T-helper 1 cell treated with Interleukin-12 subunit alpha and Interleukin-12 subunit beta and Interleukin-4 antibody, amounts not matched to agents 30 μg/mL and 1 μg/mL, for 36 hours (primary cell): Measurements from ENCODE around the gene INSYN2B.

ENCODE experiments used
- H3K27ac Mint-ChIP-seq: one replicate; pipeline ENCODE4 v1.8.0; 2021; ENCODE audit warnings: mild to moderate bottlenecking, mixed read lengths
- H3K27me3 Mint-ChIP-seq: one replicate; pipeline ENCODE4 v1.8.0; 2021; ENCODE audit warnings: low read depth, mixed read lengths
- H3K36me3 Mint-ChIP-seq: one replicate; pipeline ENCODE4 v1.8.0; 2021; ENCODE audit warnings: low read depth, mixed read lengths
- H3K4me1 Mint-ChIP-seq: one replicate; pipeline ENCODE4 v1.8.0; 2021; ENCODE audit warnings: low read depth, mixed read lengths
- H3K4me3 Mint-ChIP-seq: one replicate; pipeline ENCODE4 v1.8.0; 2021; ENCODE audit warnings: mild to moderate bottlenecking, moderate library complexity, mixed read lengths
- H3K9me3 Mint-ChIP-seq: one replicate; pipeline ENCODE4 v1.8.0; 2021; ENCODE audit warnings: mixed read lengths

INSYN2B gene

DNA sequence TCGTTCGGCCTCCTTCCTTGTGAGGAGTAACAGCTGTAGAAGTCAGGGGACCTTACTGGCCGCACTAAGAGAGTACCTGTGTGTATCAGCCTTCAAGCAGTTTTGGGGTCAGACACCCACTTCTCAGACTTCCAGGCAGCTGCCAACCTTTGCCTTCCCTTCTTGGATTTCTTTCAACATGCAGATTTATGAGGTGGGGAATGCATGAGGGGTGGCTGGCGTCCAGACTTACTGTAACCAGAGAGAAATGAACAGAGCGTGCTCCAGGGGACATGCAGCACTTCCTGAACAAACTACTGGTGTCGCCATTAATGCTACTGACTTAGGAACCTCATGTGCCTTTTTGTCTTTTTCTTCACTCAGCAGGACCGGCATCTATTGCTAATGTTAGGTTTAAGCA lies 46.7 kb downstream of the INSYN2B start:
- Mint-ChIP-seq H3K4me1 (peaks cover 17% of the 10 kb centered on the region), H3K4me3 (no peak overlapping the region), H3K9me3 (no peaks in the 10 kb centered on the region), H3K27ac (no peak overlapping the region), H3K36me3 (peaks cover 21% of the 10 kb centered on the region), H3K27me3 (no peaks in the 10 kb centered on the region)

DNA sequence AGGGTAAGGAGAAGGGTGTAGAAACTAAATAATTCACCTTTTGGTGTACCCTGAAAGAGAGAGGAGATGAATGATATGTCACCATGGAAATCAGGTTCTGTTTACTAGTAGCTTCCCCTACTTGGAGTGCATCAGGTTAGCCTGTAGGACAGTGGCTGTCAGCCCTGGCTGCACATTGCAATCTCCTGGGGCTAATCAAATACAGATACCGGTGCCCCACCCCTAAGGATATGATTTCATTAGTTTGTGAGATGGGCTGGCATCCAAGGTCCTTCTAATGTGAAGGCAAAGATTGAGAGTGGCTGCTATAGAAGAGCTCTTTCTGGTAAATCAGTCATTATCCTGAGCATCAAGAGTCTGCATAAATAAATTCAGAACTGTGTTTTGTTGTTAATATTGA lies 47.2 kb downstream of the INSYN2B start:
- no peak overlapping the region for H3K4me3 Mint-ChIP-seq
- H3K36me3 Mint-ChIP-seq, result peaks cover 21% of the 10 kb centered on the region
- H3K27me3 Mint-ChIP-seq, result no peaks in the 10 kb centered on the region
- H3K4me1 Mint-ChIP-seq, result peaks cover 17% of the 10 kb centered on the region
- H3K9me3 Mint-ChIP-seq, result no peaks in the 10 kb centered on the region
- no peak overlapping the region for H3K27ac Mint-ChIP-seq

DNA sequence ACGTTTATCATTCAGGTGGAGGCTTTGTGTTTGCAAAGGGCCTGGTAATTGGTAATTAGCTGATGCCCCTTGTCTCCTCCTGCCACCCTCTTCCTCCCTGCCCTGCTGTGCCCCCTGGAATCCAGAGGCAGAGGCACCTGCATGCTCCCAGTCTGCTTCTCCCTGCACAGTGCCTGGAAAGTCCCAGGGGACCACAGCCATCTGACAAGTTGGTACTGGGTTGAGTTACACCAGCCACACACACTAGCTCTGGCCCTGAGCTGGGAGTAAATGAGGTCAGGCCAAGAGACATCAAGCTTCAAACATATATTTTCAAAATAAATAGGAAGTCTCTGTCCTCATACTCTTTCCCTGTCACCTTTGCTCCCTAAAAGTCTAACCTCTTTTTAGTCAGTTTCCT lies 56.3 kb downstream of the INSYN2B start:
- Mint-ChIP-seq H3K27me3 (no peaks in the 10 kb centered on the region), H3K4me3 (no peak overlapping the region), H3K4me1 (peaks cover 18% of the 10 kb centered on the region), H3K9me3 (no peaks in the 10 kb centered on the region), H3K27ac (no peak overlapping the region), H3K36me3 (no peaks in the 10 kb centered on the region)

DNA sequence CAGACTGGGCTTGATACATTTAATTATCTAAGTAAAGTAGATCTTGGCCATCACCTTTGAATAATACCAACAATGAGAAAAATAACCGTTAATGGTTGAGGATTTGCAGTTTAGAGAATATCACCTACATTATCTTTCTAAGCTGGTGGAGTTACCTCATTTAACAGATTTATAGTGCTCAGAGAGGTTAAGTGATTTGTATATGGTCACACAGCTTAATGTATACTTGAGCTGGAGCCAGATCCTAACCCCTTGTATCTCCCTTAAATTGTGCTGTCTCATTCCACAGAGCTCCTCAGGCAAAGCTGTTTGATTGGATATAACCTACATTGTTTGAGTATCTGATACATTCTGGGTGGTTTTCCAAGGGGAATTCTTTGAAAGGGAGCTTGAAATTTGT lies 57.8 kb downstream of the INSYN2B start:
- H3K4me1 Mint-ChIP-seq, result peaks cover 20% of the 10 kb centered on the region
- H3K27me3 Mint-ChIP-seq, result no peaks in the 10 kb centered on the region
- H3K4me3 Mint-ChIP-seq, result no peak overlapping the region
- no peaks in the 10 kb centered on the region for H3K9me3 Mint-ChIP-seq
- peaks cover under 1% of the 10 kb centered on the region for H3K36me3 Mint-ChIP-seq
- H3K27ac Mint-ChIP-seq, result no peak overlapping the region

DNA sequence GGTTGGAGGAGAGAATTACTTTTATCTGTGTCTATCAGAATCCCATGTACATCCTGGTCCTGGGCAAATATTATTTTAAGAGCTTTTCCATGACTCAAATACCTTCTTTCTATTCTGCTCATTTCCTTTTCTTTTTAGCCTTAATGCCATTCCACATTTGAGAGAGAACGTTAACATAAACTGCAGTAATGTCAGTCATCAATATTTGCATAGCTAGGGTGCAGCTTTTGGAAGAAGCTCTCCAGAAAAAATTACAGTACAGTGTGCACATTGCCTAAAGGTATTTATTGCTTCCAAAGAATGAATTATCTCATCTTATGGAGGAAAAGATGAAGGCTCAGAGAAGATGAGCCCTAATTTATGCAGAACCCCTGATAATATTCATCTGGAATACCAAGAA lies 58.3 kb downstream of the INSYN2B start:
- Mint-ChIP-seq H3K4me3 (no peak overlapping the region), H3K9me3 (no peaks in the 10 kb centered on the region), H3K27ac (no peak overlapping the region), H3K27me3 (no peaks in the 10 kb centered on the region), H3K36me3 (peaks cover 3% of the 10 kb centered on the region), H3K4me1 (peaks cover 22% of the 10 kb centered on the region)

DNA sequence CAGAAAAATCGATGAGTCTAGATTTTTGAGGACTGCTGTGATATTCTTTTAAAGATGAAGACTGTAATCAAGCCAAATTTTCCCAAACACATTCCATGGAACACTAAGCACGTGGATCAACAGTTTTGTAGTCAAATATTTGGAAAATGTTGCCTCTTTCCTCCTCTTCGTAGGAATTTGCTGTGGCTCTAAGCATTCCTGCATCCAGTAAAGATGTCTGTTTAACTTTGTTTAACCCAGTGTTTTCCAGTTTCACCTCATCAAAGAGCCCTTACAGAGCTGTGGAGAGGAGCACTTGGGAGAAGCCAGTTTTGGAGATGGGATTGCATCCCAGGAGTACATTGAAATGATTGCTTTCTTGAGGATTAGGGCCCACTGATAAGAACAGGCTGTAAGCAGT lies 58.9 kb downstream of the INSYN2B start:
- Mint-ChIP-seq H3K27ac (no peak overlapping the region), H3K9me3 (no peaks in the 10 kb centered on the region), H3K36me3 (peaks cover 3% of the 10 kb centered on the region), H3K4me1 (peaks cover 22% of the 10 kb centered on the region), H3K27me3 (no peaks in the 10 kb centered on the region), H3K4me3 (no peak overlapping the region)

DNA sequence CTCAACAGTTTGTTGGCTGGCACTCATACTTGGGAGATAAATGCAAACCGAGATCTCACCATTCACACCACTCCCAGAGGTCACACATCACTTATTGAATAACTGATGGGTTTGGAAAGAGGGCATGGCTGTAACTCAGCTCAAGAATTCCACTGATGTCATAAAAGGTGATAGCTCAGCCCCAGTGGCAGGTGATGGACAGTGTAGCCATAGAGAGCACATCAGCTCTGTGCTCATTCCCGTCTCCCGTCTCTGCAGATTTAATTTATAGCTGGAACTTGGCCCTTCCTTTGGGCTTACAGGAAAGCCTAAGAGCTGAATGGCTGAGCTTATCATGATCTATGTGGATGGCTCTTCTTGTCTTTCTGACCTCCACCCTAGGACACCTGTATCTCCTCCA lies 59.8 kb downstream of the INSYN2B start:
- Mint-ChIP-seq H3K4me1 (peaks cover 20% of the 10 kb centered on the region), H3K9me3 (no peaks in the 10 kb centered on the region), H3K27me3 (no peaks in the 10 kb centered on the region), H3K4me3 (no peak overlapping the region), H3K27ac (no peak overlapping the region), H3K36me3 (peaks cover 4% of the 10 kb centered on the region)

DNA sequence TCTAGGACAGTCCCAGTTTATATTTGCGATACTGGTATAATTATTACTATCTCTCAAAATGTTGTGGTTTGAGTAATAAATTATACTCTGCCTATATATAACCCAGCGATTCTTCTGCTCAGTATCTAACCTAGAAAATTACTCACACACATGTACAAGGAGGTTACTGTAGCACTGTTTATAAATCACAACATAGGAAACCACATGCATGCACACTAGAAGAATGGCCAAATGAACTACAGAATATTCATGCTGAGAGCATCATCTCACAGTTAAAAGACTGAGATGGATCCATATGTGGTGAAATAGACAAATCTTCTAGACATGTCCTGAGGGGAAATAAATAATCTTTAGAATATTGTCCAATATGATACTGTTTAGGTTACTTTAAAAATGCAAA lies 62.1 kb downstream of the INSYN2B start:
- Mint-ChIP-seq H3K4me1 (peaks cover 8% of the 10 kb centered on the region), H3K36me3 (peaks cover 8% of the 10 kb centered on the region)

DNA sequence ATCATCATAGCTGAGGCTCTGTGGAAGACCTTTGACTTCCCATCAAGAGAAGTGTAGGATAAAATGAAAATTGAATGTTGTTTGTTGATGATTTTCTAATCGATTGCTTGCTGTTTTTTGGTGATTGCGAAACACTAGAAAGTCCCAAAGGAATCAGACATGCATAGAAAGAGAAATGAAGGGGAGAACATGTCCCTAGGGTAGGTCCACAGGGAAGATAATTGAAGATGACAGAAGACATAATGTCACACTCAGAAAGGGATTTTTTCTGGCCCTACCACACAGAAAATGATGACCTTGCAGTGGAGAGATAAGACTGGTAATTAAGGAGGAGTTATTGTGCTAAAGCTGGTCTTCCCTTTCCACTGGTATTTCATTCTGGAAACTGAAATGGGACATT lies 62.8 kb downstream of the INSYN2B start:
- Mint-ChIP-seq H3K27me3 (no peaks in the 10 kb centered on the region), H3K27ac (no peak overlapping the region), H3K4me3 (no peak overlapping the region), H3K4me1 (peaks cover 9% of the 10 kb centered on the region), H3K9me3 (no peaks in the 10 kb centered on the region), H3K36me3 (peaks cover 10% of the 10 kb centered on the region)

More for the DNA sequence above, 62.1 kb downstream of the INSYN2B start:
- H3K27me3 Mint-ChIP-seq, result no peaks in the 10 kb centered on the region
- no peaks in the 10 kb centered on the region for H3K9me3 Mint-ChIP-seq
- H3K4me3 Mint-ChIP-seq, result no peak overlapping the region
- no peak overlapping the region for H3K27ac Mint-ChIP-seq

DNA sequence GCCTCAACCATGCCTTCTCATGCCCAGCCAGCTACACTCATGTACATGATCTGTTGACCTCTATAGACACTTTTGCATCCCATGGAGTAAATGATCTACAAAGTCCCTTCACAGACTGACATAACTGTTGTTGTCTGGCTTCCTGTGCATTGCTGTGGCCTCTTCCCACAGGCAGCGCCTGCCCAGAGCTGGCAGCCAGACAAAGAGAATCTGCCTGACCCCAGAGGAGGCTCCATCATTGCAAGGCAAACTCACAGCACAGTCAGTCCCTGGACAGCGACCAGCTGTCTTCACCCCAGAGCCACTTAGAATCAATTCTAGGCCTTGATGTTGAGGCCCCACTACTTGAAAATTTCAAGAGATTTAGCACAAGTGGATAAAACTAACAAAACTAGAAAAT lies 65.5 kb downstream of the INSYN2B start:
- Mint-ChIP-seq H3K27me3 (no peaks in the 10 kb centered on the region), H3K9me3 (no peaks in the 10 kb centered on the region), H3K27ac (no peak overlapping the region), H3K36me3 (peaks cover 11% of the 10 kb centered on the region), H3K4me1 (peaks cover 10% of the 10 kb centered on the region), H3K4me3 (no peak overlapping the region)

DNA sequence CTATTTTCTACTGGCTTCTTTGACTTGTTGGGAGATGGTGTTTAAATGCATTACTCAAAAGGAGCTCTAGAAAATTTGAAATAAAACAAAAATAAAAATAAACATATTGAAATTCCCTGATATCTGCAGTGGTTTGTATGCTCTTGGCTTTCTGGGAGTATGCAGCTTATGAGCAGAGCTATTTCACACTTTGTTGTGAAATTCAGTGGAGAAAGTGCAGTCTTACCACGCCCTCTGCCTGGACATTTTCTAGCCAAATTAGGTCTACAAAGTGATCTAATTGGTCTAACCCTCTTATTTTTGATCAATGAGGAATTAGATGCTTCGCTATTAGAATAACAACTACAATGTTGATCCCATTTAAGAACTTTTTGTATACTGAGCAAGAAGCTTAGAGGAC lies 66.8 kb downstream of the INSYN2B start:
- Mint-ChIP-seq H3K36me3 (peaks cover 11% of the 10 kb centered on the region), H3K4me3 (no peak overlapping the region), H3K9me3 (no peaks in the 10 kb centered on the region), H3K27me3 (no peaks in the 10 kb centered on the region), H3K27ac (no peak overlapping the region), H3K4me1 (peaks cover 10% of the 10 kb centered on the region)

DNA sequence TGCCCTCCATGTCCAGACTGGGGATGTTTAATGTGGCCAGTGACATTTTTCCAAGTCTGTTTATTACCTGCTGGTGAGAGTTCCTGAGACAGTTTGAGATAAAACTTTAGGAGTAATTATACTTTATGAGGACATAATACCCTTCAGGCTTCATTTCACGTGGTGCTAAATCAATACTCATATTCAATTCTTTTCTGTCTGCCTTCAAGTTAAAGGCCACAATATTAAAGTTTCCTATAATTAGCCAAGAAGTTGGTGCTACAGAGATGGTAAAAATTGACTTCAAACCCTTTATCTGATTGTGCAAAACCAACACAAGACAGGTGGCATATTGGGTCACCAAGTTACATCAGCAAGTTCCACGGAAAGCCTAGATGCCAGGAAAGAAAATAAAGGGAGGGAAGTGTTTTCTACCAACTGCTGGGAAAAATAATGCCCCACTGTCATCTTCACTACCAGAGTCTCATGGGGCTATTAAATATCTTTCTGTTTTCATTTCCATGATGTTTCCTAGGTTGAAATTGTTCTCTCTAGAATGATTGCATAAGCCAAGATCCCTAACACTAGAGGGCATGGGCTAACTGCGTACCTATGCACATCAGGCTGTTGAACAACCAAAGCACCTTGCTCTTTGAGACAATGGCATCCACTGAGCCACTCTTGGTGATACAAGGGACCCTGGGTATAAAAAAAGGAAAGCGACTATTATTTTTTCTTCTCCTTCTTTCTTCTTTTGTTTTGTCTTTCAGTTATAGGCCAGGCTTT lies 68.7 kb downstream of the INSYN2B start:
- Mint-ChIP-seq H3K27ac (no peak overlapping the region), H3K27me3 (no peaks in the 10 kb centered on the region), H3K4me3 (no peak overlapping the region), H3K36me3 (peaks cover 8% of the 10 kb centered on the region), H3K4me1 (peaks cover 6% of the 10 kb centered on the region), H3K9me3 (no peaks in the 10 kb centered on the region)

DNA sequence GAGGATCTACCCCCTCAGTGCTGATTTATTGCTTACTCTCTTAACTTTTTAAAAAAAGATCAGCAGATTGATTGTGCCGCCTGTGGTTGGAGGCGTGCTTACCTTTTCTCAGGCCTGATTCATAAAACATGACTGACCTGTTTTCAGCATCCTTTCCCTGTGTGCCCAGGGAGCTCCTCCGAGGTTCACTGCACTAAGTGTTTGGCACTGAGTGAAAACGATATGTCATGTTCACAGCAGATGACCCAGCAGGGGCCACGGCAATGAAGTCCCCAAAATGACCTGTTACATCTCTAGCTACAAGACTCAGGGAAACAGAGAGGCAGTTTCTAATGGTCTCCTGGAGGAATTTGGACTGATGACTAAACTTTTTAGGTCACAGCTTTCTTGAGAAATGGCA lies 69.9 kb downstream of the INSYN2B start:
- Mint-ChIP-seq H3K27ac (no peak overlapping the region), H3K4me1 (peaks cover 6% of the 10 kb centered on the region), H3K36me3 (peaks cover 6% of the 10 kb centered on the region)

DNA sequence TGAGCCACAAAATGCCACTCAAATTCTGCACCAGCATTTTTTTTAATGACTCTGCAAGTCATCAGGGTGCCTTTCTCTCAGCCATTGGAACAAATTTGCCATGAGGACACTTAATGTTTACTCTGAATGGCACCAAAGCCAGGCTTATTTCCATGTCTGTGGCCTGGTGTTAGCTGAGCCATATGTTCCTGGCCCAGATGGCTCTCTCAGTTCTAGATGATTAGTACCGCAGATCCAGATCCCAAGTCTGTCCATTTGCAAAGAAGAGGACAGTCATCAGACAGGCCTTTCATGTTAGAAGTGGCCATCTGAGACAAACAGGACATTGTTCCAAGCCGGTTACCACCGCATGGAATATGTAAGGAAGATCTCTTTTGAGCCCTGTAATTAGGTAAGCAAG lies 70.3 kb downstream of the INSYN2B start:
- Mint-ChIP-seq H3K9me3 (no peaks in the 10 kb centered on the region), H3K4me3 (no peak overlapping the region), H3K27ac (no peak overlapping the region), H3K27me3 (no peaks in the 10 kb centered on the region), H3K4me1 (peaks cover 6% of the 10 kb centered on the region), H3K36me3 (peaks cover 4% of the 10 kb centered on the region)

More for the DNA sequence above, 69.9 kb downstream of the INSYN2B start:
- no peaks in the 10 kb centered on the region for H3K27me3 Mint-ChIP-seq
- H3K4me3 Mint-ChIP-seq, result no peak overlapping the region
- no peaks in the 10 kb centered on the region for H3K9me3 Mint-ChIP-seq

DNA sequence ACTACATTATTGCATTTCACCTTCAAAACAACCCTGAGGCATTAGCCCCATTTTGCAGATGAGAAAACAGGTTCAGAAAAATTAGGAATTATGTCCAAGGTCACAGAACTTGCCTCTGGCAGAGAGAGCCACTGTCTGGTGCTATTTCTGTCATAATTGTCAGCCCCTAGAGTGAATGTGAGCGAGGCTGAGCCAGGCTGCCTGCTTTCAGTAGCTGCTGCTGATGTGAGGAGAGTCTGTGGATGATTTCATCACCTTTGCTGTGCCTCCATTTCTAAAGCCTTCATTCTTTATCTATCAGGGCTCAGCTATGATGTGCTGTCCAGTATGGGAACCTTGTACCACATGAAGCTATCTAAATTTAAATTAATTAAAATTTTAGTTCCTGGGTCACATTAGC lies 71.4 kb downstream of the INSYN2B start:
- Mint-ChIP-seq H3K27me3 (no peaks in the 10 kb centered on the region), H3K9me3 (no peaks in the 10 kb centered on the region), H3K4me1 (peaks cover 4% of the 10 kb centered on the region), H3K36me3 (peaks cover 4% of the 10 kb centered on the region), H3K4me3 (no peak overlapping the region), H3K27ac (no peak overlapping the region)
